DMS114 treated with DMSO at 0.1 percent for 48 hours (cell line): ENCODE results near the gene JDP2.

Experiments used
- DNase-seq: peaks from one replicate; lab custom pipeline; 2025; ENCODE audit not compliant: unreplicated experiment; lab: John Stamatoyannopoulos, UW

The JDP2 gene

DNA sequence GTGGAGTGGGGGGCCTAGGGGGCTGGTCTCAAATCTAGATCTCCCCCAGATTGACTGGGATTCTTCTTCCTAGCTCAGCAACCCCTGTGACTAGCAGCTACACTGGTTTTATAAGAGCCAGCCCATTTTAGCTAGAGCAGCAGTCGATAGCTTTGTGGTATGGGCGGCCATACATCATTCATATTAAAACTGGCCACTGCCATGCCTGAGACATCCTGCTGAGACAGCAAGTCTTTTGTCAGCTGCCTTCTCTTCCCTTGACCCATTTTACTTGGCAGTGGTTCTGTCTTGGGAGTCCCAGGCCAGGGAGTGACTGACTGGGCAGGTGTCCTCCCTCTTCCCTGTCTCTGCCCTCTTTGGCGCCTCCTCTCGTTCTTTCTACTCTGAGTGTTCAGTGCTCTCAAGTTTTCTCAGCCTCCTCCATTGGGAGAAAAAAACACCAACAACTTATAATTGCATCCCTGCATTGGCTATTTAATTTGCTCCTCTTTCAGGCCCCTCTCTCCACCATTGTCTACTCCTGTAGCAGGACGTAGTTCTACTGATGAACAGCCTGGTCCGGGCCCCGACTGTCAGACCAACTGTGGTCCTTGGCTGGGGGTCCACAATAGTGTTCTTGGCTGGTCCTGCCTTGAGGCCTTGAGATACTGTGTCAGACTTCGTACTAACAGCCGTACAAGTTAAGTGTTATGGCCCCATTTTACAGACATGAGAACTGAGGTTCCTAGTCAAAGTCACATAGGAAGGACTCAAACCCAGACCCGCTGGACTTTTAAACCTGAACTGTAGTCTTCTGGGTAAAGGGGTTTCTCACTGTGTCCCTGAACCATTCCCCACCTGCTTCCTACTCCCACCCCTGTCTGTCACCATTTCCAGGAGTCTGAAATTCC, 18.3 kb upstream of the JDP2 start:
- DNase-seq = no peak

DNA sequence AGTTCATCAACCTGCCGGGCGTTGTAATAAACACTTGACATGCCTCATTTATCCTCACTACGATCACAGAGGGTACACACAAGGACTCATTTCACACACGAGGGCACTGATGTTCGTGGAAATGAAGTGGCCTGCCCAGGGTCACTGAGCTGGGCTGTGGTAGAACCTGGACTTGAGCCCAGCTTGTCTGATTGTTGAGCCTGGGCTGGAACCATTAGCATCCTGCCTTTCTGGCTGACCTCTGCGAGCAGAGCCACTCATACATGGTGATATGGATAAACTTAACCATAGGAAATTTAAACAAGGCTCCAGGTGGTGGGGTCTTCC, 16.6 kb upstream of the JDP2 start:
- no peak for DNase-seq

DNA sequence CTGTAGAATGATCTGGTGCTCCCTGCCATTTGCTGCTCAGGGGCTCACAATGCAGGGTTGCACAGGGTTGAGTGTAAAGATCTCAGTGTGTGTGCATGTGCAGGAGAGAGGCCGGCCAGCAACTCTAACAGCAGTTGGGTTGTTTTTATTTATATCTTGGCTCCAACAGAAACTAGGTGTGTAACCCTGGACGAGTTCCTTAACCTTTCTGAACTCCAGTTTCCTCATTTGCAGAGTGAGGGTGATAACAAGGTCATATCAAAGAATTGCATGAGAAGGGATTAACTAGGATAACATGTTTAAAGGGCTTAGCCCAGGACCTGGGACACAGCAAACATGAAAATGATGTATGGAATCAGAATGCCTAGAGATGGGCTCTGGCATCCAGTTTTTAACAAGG, 14.8 kb upstream of the JDP2 start:
- no peak for DNase-seq

DNA sequence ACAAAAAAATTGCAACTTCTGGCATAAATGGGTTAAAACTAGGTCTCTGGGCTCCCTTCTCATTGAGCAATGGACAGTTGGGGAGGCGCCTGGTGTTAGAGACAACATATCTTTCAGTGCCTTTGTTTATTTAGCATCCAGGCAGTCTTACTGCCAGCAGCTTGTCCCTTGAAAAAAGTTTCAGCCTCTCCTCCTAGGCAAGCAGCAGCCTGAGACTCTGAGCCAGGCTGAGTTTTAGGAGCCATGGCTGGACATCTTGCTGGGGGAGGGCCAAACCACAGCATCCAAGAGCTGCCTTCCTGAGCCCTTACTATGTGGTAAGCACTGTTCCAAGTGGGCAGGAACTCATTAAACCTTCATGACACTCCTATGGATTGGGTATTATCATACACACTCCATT, 10.1 kb upstream of the JDP2 start:
- no peak for DNase-seq

DNA sequence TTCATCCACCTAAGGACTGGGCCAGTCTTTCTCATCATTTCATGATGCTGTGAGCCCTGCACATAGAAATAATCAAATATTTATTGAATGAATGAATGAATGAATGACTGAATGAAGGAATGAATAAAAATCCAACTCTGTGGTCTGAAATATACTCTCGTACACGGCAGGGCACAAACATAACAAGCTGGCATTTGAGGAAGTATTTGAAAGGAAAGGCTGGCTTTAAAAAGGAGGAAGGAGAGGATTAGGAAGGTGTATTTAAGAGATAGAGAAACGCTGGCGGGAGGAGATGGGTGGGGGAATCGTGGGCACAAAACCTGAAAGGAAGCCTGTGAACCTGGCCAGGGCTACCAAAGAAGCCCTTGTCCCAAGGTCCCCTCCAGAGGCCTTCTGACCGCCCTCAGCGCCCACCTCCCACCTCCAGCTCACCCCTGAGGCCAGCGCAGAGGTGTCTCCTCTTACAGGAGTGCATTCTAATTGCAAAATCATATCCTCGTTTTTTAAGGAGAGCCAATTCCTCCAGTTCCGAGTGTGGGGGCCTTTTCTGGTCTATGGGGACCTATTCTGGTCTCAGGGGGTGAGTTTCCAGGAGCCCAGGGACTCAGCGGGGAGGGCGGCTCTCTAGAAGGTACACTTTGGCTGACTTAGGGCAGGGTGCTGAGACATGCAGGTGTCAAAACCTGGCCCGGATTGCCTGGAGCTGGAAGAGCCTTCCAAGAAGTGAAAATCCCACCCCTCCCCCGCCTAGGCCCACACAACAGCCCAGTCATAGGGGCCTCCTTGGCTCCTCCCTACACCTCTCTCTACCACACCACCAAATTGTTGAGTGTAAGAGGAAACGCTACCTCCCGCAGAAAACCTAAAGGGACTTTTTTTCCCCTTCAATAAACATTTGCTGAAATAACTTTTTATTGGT, 8.7 kb upstream of the JDP2 start:
- DNase-seq = no peak

DNA sequence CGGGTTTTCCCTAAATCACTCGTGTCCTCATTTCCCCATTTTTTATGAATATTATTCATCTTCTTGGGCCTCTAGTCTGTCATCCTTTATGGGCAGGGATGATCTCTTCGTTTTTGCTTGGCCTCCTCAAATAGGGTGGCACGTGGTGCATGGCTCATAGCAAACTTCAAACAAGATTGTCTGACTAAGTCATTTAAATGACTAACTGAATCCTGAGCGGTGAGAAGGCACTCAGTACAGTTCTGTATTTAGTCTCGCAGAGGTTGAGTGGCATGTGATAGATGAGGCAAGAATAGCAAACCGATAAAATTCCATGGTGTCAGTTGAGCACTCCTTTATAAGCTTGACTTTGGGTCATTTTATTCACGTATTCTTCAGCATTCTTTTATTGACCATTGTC, 5.7 kb upstream of the JDP2 start:
- DNase-seq = no peak

DNA sequence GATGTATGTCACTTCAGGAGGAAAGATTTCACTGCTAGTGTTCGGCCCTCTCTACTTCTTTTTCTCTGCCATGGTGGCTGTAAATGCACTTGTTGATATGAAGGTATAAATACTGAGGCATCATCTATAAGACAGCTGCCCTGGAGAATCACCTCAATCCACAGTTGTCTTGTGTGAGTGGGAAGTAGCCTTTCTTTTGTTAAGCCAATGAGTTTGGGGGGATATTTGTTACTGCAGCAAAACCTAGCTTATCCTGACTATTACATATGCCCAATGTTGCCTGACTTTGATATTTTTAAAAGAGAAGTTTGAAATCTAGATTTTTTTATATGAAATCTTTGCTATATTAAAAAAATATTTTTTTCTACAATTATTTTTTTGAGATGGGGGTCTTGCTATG, 3.3 kb upstream of the JDP2 start:
- no peak for DNase-seq

DNA sequence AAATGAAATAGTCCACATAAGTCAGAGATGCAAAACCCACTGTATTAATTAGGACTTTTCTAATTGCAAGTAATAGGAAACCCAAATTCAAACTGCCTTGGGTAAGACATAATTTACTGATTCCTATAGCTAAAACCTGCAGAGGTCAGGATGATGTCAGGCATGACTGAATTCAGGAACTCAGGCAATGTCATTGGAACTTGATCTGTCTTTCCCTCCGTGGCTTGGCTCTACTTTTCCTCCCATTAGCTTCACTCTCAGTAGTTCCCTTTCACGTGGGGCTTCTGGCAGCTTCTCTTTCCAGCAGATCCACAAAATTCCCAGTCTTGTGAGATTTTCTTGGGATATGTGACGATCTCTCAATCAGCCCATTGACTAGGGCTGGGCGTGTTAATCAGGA, 2.4 kb upstream of the JDP2 start:
- DNase-seq = no peak

DNA sequence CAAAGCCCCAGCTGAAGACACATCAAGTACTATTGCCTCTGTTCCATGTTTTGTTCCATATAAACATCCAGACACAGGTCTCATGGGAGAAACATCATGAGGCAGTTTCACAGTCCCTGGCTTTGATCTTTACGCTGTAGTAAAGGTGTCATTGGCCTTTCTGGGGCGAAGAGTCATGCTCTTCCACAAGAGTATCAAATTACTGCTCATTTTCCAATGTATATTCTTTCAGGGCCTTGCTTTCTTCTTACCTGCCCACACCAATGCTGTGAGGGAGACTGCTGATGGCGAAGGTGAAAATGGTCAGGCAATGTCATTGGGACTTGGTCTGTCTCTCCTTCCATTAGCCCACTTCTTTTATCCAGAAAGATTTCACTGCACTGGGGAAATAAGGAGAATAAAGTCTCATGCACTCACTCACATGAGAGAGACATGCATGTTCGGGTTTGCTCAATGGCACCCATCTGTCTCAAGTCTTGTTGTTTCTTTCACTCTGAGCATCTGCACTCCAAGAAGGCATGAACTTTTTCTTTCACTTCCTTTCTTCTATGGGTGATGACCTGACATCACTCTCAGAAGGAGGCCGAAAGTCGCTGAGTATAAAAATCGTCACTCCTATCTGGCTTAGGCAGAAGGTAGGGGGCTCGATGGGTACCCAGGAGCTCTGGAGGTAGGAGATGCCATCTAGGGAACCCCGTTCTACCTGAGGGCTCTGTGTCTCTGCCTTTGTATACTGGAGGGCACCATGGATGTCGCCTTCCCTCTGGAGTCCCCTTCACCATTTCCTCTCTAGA, 1.3 kb upstream of the JDP2 start:
- DNase-seq = no peak

DNA sequence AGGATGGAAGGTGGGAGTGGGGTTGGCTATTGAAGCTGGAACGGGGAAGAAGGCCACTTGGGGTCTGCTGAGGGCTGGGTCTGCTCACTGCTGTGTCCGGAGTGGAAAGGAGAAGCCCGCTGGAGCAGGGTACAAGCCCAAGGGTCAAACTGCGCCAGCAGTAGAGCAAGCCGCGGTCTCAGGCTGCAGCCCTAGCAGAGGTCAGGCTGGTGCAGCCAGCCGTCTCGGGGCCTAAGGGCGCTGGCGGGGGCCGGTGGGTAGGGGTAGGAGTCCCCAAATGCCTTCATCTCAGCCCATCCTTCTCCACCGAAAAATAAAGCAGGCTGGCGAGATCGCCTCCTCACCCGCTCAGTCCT, 718 bp upstream of the JDP2 start:
- DNase-seq = no peak

DNA sequence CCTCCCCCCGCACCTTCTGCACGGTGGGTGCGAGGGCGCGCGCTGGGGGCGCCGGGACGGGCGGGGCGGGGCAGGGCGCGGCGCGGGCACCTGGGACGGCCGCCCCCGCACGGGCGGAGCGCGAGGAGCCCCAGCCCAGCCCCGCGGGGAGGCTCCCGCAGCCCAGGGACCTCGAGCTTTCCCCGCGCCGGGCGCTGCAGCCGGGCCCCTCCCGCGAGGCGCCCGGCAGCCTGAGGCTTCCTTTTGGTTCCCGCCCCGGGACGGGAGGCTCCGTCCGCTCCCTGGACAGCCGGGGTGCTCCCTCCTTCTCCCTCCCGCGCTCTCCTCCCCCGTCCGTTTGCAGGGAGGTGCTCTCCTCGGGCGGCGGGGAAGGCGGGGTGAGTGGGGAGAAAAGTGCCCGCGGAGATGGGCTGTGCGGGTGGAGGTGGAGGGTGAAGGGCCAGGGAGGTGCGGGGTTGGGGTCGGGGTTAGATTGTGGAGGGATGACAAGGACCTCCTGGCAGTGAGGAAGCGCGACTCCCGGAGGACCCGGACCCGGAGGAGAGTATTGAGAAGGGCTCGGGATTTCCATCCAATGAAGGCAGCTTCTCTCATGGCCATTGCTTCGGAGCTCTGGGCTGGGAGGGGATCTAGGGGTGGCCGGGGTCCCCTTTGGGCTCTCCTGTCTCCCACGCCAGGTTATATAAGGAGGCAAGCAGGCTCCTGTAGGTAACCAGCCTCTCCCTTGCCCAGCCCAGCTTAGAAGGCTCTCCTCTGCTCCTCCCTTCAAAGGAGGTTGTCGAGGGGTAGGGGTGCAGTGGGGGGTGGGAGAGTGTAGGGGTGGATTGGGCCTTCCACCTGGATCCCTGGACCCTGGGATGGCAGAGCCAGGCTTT, 645 bp downstream of the JDP2 start:
- no peak for DNase-seq

DNA sequence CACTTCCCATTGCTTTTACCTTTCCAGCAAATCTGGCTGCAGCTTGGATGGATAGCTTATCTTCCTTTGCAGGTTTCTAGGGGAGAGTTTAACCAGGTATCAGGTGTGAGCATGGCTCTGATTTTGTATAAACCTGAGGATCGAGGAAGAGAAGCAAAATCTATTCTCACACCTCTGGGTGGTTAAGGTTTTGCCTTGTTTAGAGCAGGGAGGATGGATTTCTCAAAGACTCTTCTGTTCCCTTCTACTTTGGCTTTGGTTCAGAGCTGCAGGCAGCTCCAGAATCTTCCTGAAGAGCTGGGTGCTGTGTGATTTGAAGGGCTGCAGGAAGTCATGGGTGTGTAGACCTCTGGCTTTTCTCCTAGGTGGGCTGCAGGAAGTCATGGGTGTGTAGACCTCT, 1.7 kb downstream of the JDP2 start:
- DNase-seq = no peak

DNA sequence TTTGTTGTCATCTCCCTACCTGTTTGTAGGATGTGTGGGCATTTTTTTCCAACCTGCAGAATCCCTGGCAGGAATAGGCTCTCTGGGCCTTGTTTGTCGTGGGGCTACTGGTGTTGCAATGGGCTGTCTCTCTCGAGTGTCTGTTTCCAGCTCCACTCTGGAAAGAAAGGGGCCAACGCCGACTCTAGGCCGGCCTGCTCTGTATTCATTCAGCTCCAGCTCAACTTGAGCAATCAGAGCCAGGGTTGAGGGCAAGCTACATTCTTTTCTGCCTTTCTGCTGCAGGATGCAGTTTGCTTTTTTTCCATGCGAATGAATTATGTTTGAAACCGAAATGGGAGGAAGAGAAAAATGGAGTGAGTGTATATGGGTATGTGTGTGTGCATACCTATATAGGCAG, 2.3 kb downstream of the JDP2 start:
- no peak for DNase-seq

DNA sequence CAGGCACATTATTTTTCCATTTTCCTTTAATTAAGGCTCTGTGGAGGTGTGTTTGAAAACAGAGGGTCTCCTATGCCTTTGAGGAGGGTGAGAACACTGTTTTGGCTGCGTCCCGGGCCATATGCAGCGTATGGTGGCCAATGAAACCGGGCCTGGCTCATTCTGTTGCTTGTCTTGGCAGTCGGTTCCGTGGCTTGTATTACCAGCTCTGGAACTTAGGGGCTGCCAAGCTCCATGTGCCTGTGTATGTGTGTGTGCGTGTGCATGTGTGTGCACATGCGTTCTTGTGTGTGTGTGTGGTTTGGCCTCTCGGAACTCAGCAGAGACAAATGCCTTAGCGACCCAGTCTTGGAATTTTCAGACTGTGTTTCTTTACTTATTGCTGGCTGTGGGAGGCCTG, 2.7 kb downstream of the JDP2 start:
- no peak for DNase-seq

DNA sequence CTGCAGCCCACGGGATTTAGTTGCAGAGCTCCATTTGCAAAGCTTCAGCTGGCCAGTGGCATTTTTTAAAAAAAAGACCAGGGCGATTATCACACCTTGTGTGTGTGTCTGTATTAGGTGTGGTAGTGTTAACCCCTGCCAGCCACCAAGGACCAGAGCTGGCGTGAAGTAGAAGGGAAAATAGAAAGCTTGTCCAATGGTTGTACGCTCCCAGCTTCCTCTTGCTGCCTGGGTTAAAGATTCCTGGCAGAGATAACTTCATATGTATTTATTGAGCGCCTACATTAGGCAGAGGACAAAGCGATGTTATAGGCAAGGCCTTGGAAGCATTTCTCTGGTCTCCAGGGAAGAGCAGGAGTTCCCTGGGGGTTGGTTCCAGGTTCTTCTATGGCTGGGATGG, 3.2 kb downstream of the JDP2 start:
- no peak for DNase-seq

DNA sequence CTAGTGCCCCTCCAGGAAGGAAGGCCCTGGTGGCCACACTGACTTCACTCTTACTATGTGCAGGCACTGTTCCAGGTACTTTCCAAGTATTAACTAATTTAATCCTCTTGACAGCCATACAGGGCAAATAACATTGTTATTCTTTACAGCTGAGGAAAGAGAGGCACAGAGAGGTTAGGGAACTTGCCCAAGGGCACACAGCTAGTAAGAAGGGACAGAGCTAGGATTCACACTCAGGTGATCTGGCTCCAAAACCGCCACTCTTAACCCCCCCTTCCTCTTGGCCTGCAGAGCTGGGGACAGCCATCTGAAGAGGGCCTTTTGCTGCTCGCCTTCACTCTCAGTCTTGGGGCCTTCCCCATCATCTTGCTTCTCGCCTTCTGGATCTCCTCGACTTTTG, 4.0 kb downstream of the JDP2 start:
- no peak for DNase-seq

DNA sequence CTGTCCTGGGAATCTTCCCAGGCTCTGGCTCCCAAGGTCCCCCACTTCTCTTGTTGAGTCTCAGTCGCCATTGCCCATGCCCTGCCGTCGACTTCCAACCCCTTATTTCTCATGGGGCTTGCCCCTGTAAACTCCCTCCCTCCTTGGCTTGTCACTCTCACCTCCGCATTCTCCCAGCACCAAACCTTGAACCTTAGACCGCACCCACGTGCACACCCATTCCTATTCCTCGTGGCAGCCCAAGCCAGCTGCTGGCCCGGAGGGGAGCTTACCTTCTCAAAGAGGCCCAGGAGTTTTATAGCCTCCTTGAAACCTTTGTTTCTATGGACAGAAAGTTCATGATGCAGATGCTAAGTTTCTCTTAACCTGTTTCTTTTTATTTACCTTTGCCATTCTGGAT, 4.6 kb downstream of the JDP2 start:
- no peak for DNase-seq

DNA sequence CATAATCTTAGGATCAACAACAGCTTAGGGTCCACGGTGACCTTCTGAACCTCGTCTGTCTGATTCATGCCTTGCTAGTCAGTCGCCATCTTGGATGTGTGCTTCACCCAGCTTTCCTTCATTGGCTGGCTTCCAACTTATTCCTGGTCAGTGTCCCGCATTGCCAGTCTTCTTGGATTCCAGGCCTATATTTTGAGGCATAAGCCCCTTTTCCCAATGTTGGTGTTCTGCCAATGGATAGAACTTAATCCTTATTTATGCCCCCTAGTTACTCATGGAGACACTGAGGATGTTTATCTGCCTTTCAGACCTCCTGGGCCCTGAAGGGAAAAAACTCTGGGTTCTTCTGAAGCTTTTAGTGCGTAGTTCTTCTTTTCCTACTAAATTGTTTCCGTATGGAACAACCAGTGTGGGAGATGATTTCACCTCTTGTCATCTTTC, 5.8 kb downstream of the JDP2 start:
- DNase-seq = no peak

DNA sequence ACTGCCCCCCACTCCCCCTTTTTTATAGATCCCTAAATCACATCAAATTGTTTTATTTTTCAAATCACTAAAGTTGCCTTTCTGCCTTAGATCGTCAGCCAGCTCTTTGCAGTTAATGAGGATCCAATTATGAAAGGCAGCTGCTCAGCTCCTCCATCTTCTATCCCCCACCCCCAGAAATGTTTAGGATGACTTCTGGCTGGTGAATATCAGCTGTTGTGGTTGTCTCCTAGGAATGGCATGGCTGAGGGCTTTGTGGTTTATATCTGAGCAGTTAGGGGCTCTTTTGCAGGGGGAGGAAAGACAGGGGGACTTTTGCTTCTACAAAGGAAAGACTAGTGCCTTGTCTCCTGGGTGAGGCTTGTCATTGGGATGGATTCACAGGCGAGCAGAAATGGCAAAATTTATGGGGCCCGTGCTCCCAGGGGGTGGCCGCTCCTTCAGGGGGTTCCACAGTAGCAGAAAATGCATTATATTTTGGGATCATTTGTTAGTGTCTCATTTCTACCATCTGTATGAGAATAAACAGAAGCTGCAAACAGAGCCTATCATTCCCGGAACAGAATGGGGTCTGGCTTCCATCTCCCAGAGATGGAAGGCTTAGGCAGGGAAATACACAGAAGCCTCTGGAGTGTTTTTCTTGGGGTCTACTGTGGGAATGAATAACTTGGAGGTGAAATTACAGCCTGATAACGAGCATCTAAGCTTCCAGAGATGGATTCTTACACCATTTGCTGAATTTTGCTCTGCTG, 6.5 kb downstream of the JDP2 start:
- DNase-seq = no peak

DNA sequence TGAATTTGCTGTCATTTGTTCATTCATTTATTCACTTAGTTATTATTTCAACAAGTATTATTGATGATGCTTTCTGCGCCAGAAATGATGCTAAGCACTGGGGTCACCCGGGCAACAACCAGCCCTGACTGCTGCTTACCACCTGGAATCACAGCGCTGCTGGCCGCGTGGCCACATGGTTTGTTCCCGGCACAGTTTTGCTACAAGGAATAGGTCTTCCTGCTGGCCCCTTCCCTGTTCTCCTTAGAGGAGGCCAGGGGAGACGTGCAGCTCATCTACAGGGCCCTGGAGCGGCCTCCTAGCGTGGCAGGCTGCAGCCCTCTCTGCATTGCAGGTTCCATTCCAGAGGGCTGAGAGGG, 7.0 kb downstream of the JDP2 start:
- DNase-seq = no peak
